HepG2 (cell line): ENCODE data around the gene TLR5. TPM values are rescaled to one million over a fixed set of nuclear protein-coding genes. Genes with fewer than 3 reads are reported as not detected.

Experiments used
- ATAC-seq: fragments of 200-7000 bp; cut with Tn5 transposase; 3 replicates; pipeline ENCODE4 v1.9.1; 2020; ENCODE audit warnings: mild to moderate bottlenecking, moderate library complexity
- BruUV-seq: library from RNA; stranded (reverse); fragments of 400-500 nt; replicated peaks from 2 replicates; lab custom pipeline; 2021; lab: Mats Ljungman, UMichigan
- CTCF ChIA-PET: fragments of 300-600 bp; formaldehyde crosslinking; extraction: SDS; loops from one replicate; lab custom pipeline; 2021; ENCODE audit warnings: low total read pairs, inconsistent platforms, low intra/inter-chr PET ratio; lab: Yijun Ruan, JAX
- POLR2A ChIA-PET: fragments of 350-600 bp; sonication (Branson Sonifier 250); formaldehyde crosslinking; loops from one replicate; lab custom pipeline; 2020; ENCODE audit warnings: antibody characterized with exemption, inconsistent platforms; lab: Yijun Ruan, JAX
- DNase-seq: peaks from one replicate; pipeline ENCODE4 v3.0.0-alpha.2; 2015; ENCODE audit warnings: low spot score
- FAIRE-seq: peaks from 3 replicates; lab custom pipeline; 2011; peaks lifted over from hg19 to GRCh38; lab: Jason Lieb, UNC
- H2AFZ ChIP-seq: one replicate; pipeline ENCODE4 v1.6.1; 2011; ENCODE audit warnings: low read length, inconsistent platforms
- H3K27ac ChIP-seq: fragments of 300-600 bp; 3 replicates; pipeline ENCODE4 v1.8.0; 2011; ENCODE audit warnings: mixed run types, mild to moderate bottlenecking, mixed read lengths, low read length, inconsistent platforms; ENCODE audit not compliant: insufficient read depth; ENCODE audit errors: extremely low read length
- H3K27me3 ChIP-seq, 2 experiments: fragments of 200-600 bp in 1 of 2; 2 replicates in 1 of 2; 3 replicates in 1 of 2; pipeline versions ENCODE4 v1.6.0 to v1.8.0; 2011; ENCODE audit warnings: low read length in 2 of 2, mild to moderate bottlenecking in 2 of 2, moderate library complexity in 2 of 2, inconsistent platforms in 1 of 2; ENCODE audit not compliant: insufficient read depth in 2 of 2, control insufficient read depth in 1 of 2
- H3K36me3 ChIP-seq, 2 experiments: fragments of 200-600 bp in 1 of 2; replicated peaks in 1 of 2; 2 replicates in 1 of 2; 3 replicates in 1 of 2; pipeline versions ENCODE4 v1.5.1 to v1.8.0; 2011; ENCODE audit warnings: low read length in 2 of 2, inconsistent platforms in 1 of 2; ENCODE audit not compliant: insufficient read depth in 2 of 2, control insufficient read depth in 1 of 2
- H3K4me1 ChIP-seq: 2 replicates; pipeline ENCODE4 v1.5.1; 2012; ENCODE audit warnings: low read length, inconsistent platforms; ENCODE audit not compliant: insufficient read depth
- H3K4me2 ChIP-seq: 2 replicates; pipeline ENCODE4 v1.6.0; 2011; ENCODE audit warnings: low read depth, low read length, inconsistent platforms
- H3K4me3 ChIP-seq, 3 experiments: fragments of 200-600 bp in 1 of 3; sonication (generic), shearing (Covaris generic) in 1 of 3; replicated peaks in 1 of 3; 2 replicates each; pipeline ENCODE4 v1.5.1; 2011 to 2016; ENCODE audit warnings: low read length in 3 of 3, inconsistent platforms in 2 of 3, low read depth in 2 of 3, mild to moderate bottlenecking in 2 of 3, control low read depth in 1 of 3, mixed read lengths in 1 of 3; ENCODE audit not compliant: insufficient read depth in 1 of 3
- H3K79me2 ChIP-seq: one replicate; pipeline ENCODE4 v1.6.1; 2011; ENCODE audit warnings: low read length, inconsistent platforms; ENCODE audit not compliant: insufficient read depth
- H3K9ac ChIP-seq: 2 replicates; pipeline ENCODE4 v1.6.0; 2011; ENCODE audit warnings: mild to moderate bottlenecking, low read depth, low read length, inconsistent platforms; ENCODE audit not compliant: insufficient read depth
- H3K9me3 ChIP-seq: 2 replicates; pipeline ENCODE4 v1.5.1; 2012; ENCODE audit warnings: mild to moderate bottlenecking, low read length
- H4K20me1 ChIP-seq: 2 replicates; pipeline ENCODE4 v1.6.0; 2011; ENCODE audit warnings: inconsistent platforms, mild to moderate bottlenecking, low read length, moderate library complexity; ENCODE audit not compliant: insufficient read depth
- ATF7-NPFF ChIP-seq: sonication (generic); formaldehyde crosslinking; IDR thresholded peaks from 2 replicates; pipeline ENCODE4 v1.8.1; 2023; ENCODE audit warnings: mild to moderate bottlenecking, low read depth, missing genetic modification reagents, moderate library complexity
- FOXP1 ChIP-seq, 2 experiments: fragments of 450-650 bp in 1 of 2; IDR thresholded peaks; 2 replicates each; pipeline ENCODE4 v1.6.1; 2017 to 2018; ENCODE audit warnings: antibody characterized with exemption in 1 of 2
- GPN1 ChIP-seq: sonication (generic); formaldehyde crosslinking; IDR thresholded peaks from 2 replicates; pipeline ENCODE4 v1.5.1; 2020; ENCODE audit warnings: missing genetic modification reagents, borderline replicate concordance
- MBD4 ChIP-seq: IDR thresholded peaks from 2 replicates; pipeline ENCODE4 v1.6.1; 2012; ENCODE audit warnings: low read length, inconsistent platforms, borderline replicate concordance
- PITX1 ChIP-seq: sonication (generic); formaldehyde crosslinking; IDR thresholded peaks from 2 replicates; pipeline ENCODE4 v1.5.1; 2020; ENCODE audit warnings: mild to moderate bottlenecking, missing genetic modification reagents
- ZNF616 ChIP-seq: sonication (generic); formaldehyde crosslinking; IDR thresholded peaks from 2 replicates; pipeline ENCODE4 v1.5.0; 2020; ENCODE audit warnings: low read depth, mild to moderate bottlenecking, missing genetic modification reagents
- ZNF720 ChIP-seq: sonication (generic); formaldehyde crosslinking; IDR thresholded peaks from 2 replicates; pipeline ENCODE4 v1.4.0; 2020; ENCODE audit warnings: missing genetic modification reagents
- WGBS: methylation state at CpG from one replicate; pipeline ENCODE4 v1.1.6; 2017; ENCODE audit warnings: low lambda C conversion rate; 5-methylcytosine and 5-hydroxymethylcytosine counted together
- in situ Hi-C: cut with HindIII; loops from 2 replicates; pipeline ENCODE4 v1.10.0; 2017; ENCODE audit warnings: low pct_unique_long_range_greater_than_20kb; ENCODE audit not compliant: extremely low pct_ligation_motif_present
- intact Hi-C: fragments of 100-400 bp; cut with micrococcal nuclease; formaldehyde crosslinking; loops from one replicate; pipeline ENCODE4 v1.10.0; 2022; ENCODE audit not compliant: unreplicated experiment
- polyA plus RNA-seq, 8 experiments: library from polyadenylated mRNA; depleted of rRNA in 3 of 8; stranded (reverse) in 7 of 8; unstranded in 1 of 8; fragments of >200 nt; fragmentation: Illumina TruSeq in 4 of 8; extraction: Trizol in 4 of 8; gene quantifications; 2 replicates each; pipeline versions ENCODE4 v1.2.1 to v1.2.3, GENCODE V29; 2011 to 2016; ENCODE audit warnings: low read depth in 4 of 8, missing spikeins in 1 of 8, mixed read lengths in 1 of 8; ENCODE audit not compliant: insufficient read depth in 1 of 8
- total RNA-seq, 5 experiments: library from RNA; depleted of rRNA; stranded (reverse); fragments of >200 nt; fragmentation: Illumina TruSeq; extraction: Trizol; gene quantifications; 2 replicates each; pipeline ENCODE4 v1.2.3, GENCODE V29; 2016; ENCODE audit warnings: low read depth in 1 of 5
- TF ChIP-seq, protein P1 (sequence below), 2 experiments: sonication (generic) in 1 of 2; formaldehyde crosslinking in 1 of 2; IDR thresholded peaks; 2 replicates each; pipeline versions ENCODE4 v1.5.1 to v1.6.1; 2011 to 2020; ENCODE audit warnings: borderline replicate concordance in 1 of 2, low read depth in 1 of 2, low read length in 1 of 2, mild to moderate bottlenecking in 1 of 2, missing genetic modification reagents in 1 of 2, moderate library complexity in 1 of 2

The TLR5 gene
- total and polyA plus RNA-seq, 2 of the 13 experiments (the other 11 are each of a cell fraction or from before 2014, with no cell fraction given) = not detected

GRCh38 chr1:223146745-223147144, 3.7 kb upstream of the TLR5 start:
- H3K79me2 ChIP-seq = no peaks in the 10 kb centered on the region
- H3K9ac ChIP-seq = no peak overlapping the region
- WGBS = 4% methylated on average over 2 of the region's 2 CpGs
- DNase-seq = no peak
- no peaks in the 10 kb centered on the region for H3K36me3 ChIP-seq
- H3K9me3 ChIP-seq = no peaks in the 10 kb centered on the region
- H3K27me3 ChIP-seq = 0 out of 5 replicates have a peak, but pooled peaks cover 0 to 3% of the 10 kb centered on the region in 2 experiments
- ATAC-seq = no peak
- H3K27ac ChIP-seq = no peak overlapping the region
- H2AFZ ChIP-seq = no peak overlapping the region
- POLR2A ChIA-PET = no interaction called here
- intact Hi-C loops (loop anchor here (10.0 kb wide), 1 partner anchor 108 kb away; no protein-coding TSS in a partner anchor), in situ Hi-C loops (no loop called here)
- BruUV-seq = no TSS peak
- no peak overlapping the region for H3K4me3 ChIP-seq
- no peaks in the 10 kb centered on the region for H3K4me1 ChIP-seq
- CTCF ChIA-PET = no interaction called here
- TF ChIP-seq FOXP1 (IDR thresholded peaks at IDR 0.05) (no peak), FOXP1 (CRISPR knock-in tag; IDR thresholded peaks at IDR 0.05) (no peak), ATF7-NPFF (CRISPR knock-in tag) (no peak), PITX1 (no peak)
- FAIRE-seq = no peak
- H3K4me2 ChIP-seq = no peak overlapping the region
- H4K20me1 ChIP-seq = no peaks in the 10 kb centered on the region

DNA sequence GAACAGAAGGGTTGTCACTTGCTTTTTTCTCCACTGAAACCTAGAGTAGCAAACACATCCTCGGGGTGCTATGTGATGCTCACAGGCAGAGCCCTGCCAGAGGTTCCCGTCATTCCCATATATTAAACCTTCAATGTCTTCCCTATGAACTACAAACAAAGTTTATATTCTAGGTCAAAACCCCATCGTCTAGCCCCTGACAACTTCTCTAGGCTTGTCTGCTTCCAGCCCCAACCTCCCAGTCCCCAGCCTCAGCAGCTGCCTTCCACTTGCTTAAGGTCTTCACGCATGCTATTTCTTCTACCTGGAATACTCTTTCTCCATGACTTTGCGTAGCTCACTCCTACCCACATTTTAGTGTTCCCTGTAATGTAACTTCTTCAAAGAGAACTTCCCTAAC, 1.9 kb upstream of the TLR5 start:
- Histone ChIP-seq H3K4me2 (no peak overlapping the region), H3K9me3 (no peaks in the 10 kb centered on the region), H3K36me3 (no peaks in the 10 kb centered on the region), H3K27ac (no peak overlapping the region), H3K9ac (no peak overlapping the region), H3K4me3 (no peak overlapping the region)
- 44% methylated on average over 5 of the region's 5 CpGs for WGBS
- in situ Hi-C loops = no loop called here
- FAIRE-seq = no peak
- TF ChIP-seq GPN1 (CRISPR knock-in tag) = no peak
- TF ChIP-seq, protein P1, sequence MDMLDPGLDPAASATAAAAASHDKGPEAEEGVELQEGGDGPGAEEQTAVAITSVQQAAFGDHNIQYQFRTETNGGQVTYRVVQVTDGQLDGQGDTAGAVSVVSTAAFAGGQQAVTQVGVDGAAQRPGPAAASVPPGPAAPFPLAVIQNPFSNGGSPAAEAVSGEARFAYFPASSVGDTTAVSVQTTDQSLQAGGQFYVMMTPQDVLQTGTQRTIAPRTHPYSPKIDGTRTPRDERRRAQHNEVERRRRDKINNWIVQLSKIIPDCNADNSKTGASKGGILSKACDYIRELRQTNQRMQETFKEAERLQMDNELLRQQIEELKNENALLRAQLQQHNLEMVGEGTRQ (IDR thresholded peaks at IDR 0.05; ENCODE audit: low read depth, low read length) = no peak
- TF ChIP-seq, protein P1 (CRISPR knock-in tag; IDR thresholded peaks at IDR 0.05; ENCODE audit: borderline replicate concordance) = no peak
- no peak for TF ChIP-seq ZNF616 (CRISPR knock-in tag)
- TF ChIP-seq MBD4 = no peak
- no peak for TF ChIP-seq ZNF720 (CRISPR knock-in tag)
- TF ChIP-seq, all 625 proteins: peak for 0
- CTCF ChIA-PET = no interaction called here
- POLR2A ChIA-PET = no interaction called here
- BruUV-seq = no TSS peak
- Histone ChIP-seq H3K27me3 (peaks cover 0 to 3% of the 10 kb centered on the region in 2 experiments; a peak in 1 of 5 replicates), H3K4me1 (no peaks in the 10 kb centered on the region), H4K20me1 (no peaks in the 10 kb centered on the region), H3K79me2 (no peaks in the 10 kb centered on the region), H2AFZ (no peak overlapping the region)
- no peak for ATAC-seq
- intact Hi-C loops = loop anchor here (10.0 kb wide), 1 partner anchor 110 kb away; no protein-coding TSS in a partner anchor
- DNase-seq = no peak
